Endodermal cell (in vitro differentiated cells): Measurements from ENCODE around the gene STK25. TPM values are rescaled to one million over a fixed set of nuclear protein-coding genes. Genes with fewer than 3 reads are reported as not detected.

ENCODE experiments used
- DNase-seq: peaks from one replicate; pipeline ENCODE4 v3.0.0-alpha.2; 2017
- H3K27ac ChIP-seq: 2 replicates; pipeline ENCODE4 v1.5.1; 2013; ENCODE audit warnings: mild to moderate bottlenecking, low read depth, low read length, moderate library complexity
- H3K27me3 ChIP-seq: 2 replicates; pipeline ENCODE4 v1.6.1; 2013; ENCODE audit warnings: mild to moderate bottlenecking, low read length, moderate library complexity; ENCODE audit not compliant: insufficient read depth, control insufficient read depth, poor library complexity, severe bottlenecking
- H3K36me3 ChIP-seq: 2 replicates; pipeline ENCODE4 v1.7.0; 2013; ENCODE audit warnings: mild to moderate bottlenecking, low read length, moderate library complexity; ENCODE audit not compliant: control insufficient read depth, insufficient read depth
- H3K4me1 ChIP-seq: one replicate; pipeline ENCODE4 v1.7.0; 2013; ENCODE audit warnings: low read length; ENCODE audit not compliant: control insufficient read depth, insufficient read depth
- H3K4me3 ChIP-seq: 2 replicates; pipeline ENCODE4 v1.5.1; 2013; ENCODE audit warnings: mild to moderate bottlenecking, low read length, moderate library complexity
- H3K9ac ChIP-seq: 2 replicates; pipeline ENCODE4 v1.6.1; 2013; ENCODE audit warnings: mild to moderate bottlenecking, low read length, moderate library complexity; ENCODE audit not compliant: poor library complexity, severe bottlenecking; ENCODE audit errors: extremely low read depth
- H3K9me3 ChIP-seq: 2 replicates; pipeline ENCODE4 v1.6.1; 2013; ENCODE audit warnings: mild to moderate bottlenecking, low read length, moderate library complexity; ENCODE audit not compliant: control insufficient read depth
- H3K27ac Mint-ChIP-seq: 2 replicates; pipeline ENCODE4 v1.8.0; 2020; ENCODE audit warnings: mixed read lengths
- H3K27me3 Mint-ChIP-seq: 2 replicates; pipeline ENCODE4 v1.8.0; 2021; ENCODE audit warnings: mild to moderate bottlenecking, mixed read lengths; ENCODE audit not compliant: insufficient read depth
- H3K36me3 Mint-ChIP-seq: 2 replicates; pipeline ENCODE4 v1.8.0; 2020; ENCODE audit warnings: low read depth, mixed read lengths
- H3K4me1 Mint-ChIP-seq: 2 replicates; pipeline ENCODE4 v1.8.0; 2020; ENCODE audit warnings: mixed read lengths
- H3K4me3 Mint-ChIP-seq: 2 replicates; pipeline ENCODE4 v1.8.0; 2020; ENCODE audit warnings: mild to moderate bottlenecking, moderate library complexity, mixed read lengths
- H3K9me3 Mint-ChIP-seq: 2 replicates; pipeline ENCODE4 v1.8.0; 2020; ENCODE audit warnings: mild to moderate bottlenecking, mixed read lengths
- WGBS, 2 experiments: methylation state at CpG; one replicate each; pipeline versions ENCODE4 v1.1.5 to v1.1.7; 2013; ENCODE audit warnings: missing lambda C conversion rate in 2 of 2, mixed read lengths in 1 of 2; ENCODE audit not compliant: insufficient coverage in 1 of 2, insufficient read length in 1 of 2; 5-methylcytosine and 5-hydroxymethylcytosine counted together
- total RNA-seq, 2 donors: library from RNA; stranded (reverse); fragmentation: NEBNext Ultra II Directional in 1 of 2; extraction: Animal tissue kit (Norgen Biotek cat#: 25700) in 1 of 2; gene quantifications; 2 replicates in 1 of 2; 3 replicates in 1 of 2; pipeline ENCODE4 v1.2.1, GENCODE V29; 2021
- TF ChIP-seq, protein P1 (sequence below): fragments of 200-600 bp; sonication (generic); conservative IDR thresholded peaks from 2 replicates; pipeline ENCODE4 v1.5.0; 2021; ENCODE audit warnings: antibody characterized with exemption, mild to moderate bottlenecking

STK25 gene
- total RNA-seq, 2 donors from 2014 or later = 226 to 252 TPM

DNA sequence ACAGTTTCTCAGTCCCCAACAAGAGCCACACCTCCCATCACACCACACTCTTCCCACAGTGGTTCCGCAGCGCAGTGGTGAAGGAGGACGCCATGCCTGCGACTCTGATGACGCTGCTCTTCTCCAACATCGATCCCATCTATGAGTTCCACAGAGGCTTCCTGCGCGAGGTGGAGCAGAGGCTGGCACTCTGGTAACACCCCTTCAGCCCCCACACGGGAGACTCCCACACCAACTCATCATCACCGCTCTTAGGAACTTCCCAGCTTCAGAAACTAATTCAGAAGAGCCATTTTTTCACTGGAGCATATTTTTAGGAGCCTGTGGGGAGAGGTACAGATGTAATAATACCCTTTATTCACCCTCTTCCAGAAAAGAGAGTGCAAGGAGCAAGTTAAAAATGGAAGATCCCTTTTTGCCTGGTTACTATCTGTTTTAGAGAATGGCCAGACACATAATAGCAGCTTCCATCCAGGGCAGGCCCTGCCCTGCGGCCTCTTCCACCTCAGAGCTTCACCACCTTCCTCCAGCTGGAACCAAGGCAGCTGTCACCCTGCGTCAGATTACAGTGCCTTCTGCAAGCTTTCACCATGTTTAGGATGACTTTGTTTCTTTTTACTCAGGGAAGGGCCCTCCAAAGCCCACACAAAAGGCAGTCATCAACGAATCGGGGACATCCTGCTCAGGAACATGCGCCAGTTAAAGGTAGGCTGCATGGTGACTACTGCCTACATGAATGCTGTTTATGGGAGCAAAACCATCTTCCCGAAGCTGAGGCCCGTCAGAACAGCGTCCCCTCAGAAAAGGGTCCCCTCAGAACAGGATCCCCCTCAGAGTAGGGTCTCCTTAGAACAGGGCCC is 44.9 kb downstream of the STK25 start:
- Histone ChIP-seq H3K4me3 (no peak overlapping the region), H3K9ac (no peak overlapping the region), H3K4me1 (no peaks in the 10 kb centered on the region), H3K9me3 (no peaks in the 10 kb centered on the region), H3K36me3 (no peaks in the 10 kb centered on the region), H3K27ac (no peak overlapping the region), H3K27me3 (no peaks in the 10 kb centered on the region)
- WGBS, 2 experiments = 93 to 96% methylated on average over 15 to 18 of the region's 18 CpGs
- DNase-seq = no peak
- TF ChIP-seq, protein P1, sequence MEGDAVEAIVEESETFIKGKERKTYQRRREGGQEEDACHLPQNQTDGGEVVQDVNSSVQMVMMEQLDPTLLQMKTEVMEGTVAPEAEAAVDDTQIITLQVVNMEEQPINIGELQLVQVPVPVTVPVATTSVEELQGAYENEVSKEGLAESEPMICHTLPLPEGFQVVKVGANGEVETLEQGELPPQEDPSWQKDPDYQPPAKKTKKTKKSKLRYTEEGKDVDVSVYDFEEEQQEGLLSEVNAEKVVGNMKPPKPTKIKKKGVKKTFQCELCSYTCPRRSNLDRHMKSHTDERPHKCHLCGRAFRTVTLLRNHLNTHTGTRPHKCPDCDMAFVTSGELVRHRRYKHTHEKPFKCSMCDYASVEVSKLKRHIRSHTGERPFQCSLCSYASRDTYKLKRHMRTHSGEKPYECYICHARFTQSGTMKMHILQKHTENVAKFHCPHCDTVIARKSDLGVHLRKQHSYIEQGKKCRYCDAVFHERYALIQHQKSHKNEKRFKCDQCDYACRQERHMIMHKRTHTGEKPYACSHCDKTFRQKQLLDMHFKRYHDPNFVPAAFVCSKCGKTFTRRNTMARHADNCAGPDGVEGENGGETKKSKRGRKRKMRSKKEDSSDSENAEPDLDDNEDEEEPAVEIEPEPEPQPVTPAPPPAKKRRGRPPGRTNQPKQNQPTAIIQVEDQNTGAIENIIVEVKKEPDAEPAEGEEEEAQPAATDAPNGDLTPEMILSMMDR = no peak
- no peaks in the 10 kb centered on the region for H3K4me1 Mint-ChIP-seq
- H3K36me3 Mint-ChIP-seq = no peaks in the 10 kb centered on the region
- no peak overlapping the region for H3K27ac Mint-ChIP-seq
- H3K9me3 Mint-ChIP-seq = no peaks in the 10 kb centered on the region
- H3K4me3 Mint-ChIP-seq = no peak overlapping the region
- no peaks in the 10 kb centered on the region for H3K27me3 Mint-ChIP-seq

- no peak overlapping the region for H3K4me3 ChIP-seq
- H3K27me3 Mint-ChIP-seq = no peaks in the 10 kb centered on the region
- H3K36me3 Mint-ChIP-seq = no peaks in the 10 kb centered on the region
- no peak overlapping the region for H3K27ac ChIP-seq
- no peaks in the 10 kb centered on the region for H3K4me1 Mint-ChIP-seq
- TF ChIP-seq, protein P1 = no peak
- no peaks in the 10 kb centered on the region for H3K9me3 ChIP-seq
- H3K4me3 Mint-ChIP-seq = no peak overlapping the region
- H3K9ac ChIP-seq = no peak overlapping the region
- H3K9me3 Mint-ChIP-seq = no peaks in the 10 kb centered on the region
- H3K27ac Mint-ChIP-seq = peak overlapping the region; percentile 58
- no peaks in the 10 kb centered on the region for H3K27me3 ChIP-seq
- no peaks in the 10 kb centered on the region for H3K4me1 ChIP-seq
- no peaks in the 10 kb centered on the region for H3K36me3 ChIP-seq
- 92 to 95% methylated on average over 14 to 19 of the region's 19 CpGs for WGBS, 2 experiments
- no peak for DNase-seq
Observed at GRCh38 chr2:241461693-241462677, 46.4 kb downstream of the STK25 start.

- Histone ChIP-seq H3K36me3 (no peaks in the 10 kb centered on the region), H3K4me3 (no peak overlapping the region), H3K4me1 (no peaks in the 10 kb centered on the region), H3K9me3 (no peaks in the 10 kb centered on the region), H3K27me3 (no peaks in the 10 kb centered on the region), H3K9ac (no peak overlapping the region), H3K27ac (no peak overlapping the region)
- DNase-seq = no peak
- no peak overlapping the region for H3K27ac Mint-ChIP-seq
- TF ChIP-seq, protein P1 = no peak
- no peaks in the 10 kb centered on the region for H3K9me3 Mint-ChIP-seq
- H3K36me3 Mint-ChIP-seq = no peaks in the 10 kb centered on the region
- H3K4me1 Mint-ChIP-seq = no peaks in the 10 kb centered on the region
- no peak overlapping the region for H3K4me3 Mint-ChIP-seq
- 82 to 87% methylated on average over 3 of the region's 3 CpGs for WGBS, 2 experiments
- no peaks in the 10 kb centered on the region for H3K27me3 Mint-ChIP-seq
Observed at GRCh38 chr2:241460631-241461030, 47.8 kb downstream of the STK25 start.
